Right lung (tissue), 5 donors: ENCODE measurements around the gene FTCD. TPM values are rescaled to one million over a fixed set of nuclear protein-coding genes. Genes with fewer than 3 reads are reported as not detected.
"Not testable (repeated sequence)": the region's sequence is repeated elsewhere in the genome, so short reads cannot be mapped to it uniquely, and the experiment has no call there.

Experiments used
- DNase-seq, 2 donors: peaks; one replicate each; pipeline ENCODE4 v3.0.0-alpha.2; 2013
- polyA plus RNA-seq, 5 donors: library from polyadenylated mRNA; unstranded; fragments of 120-200 nt; gene quantifications; one replicate each; pipeline versions ENCODE4 v1.2.1 to v1.2.3, GENCODE V29; 2013; ENCODE audit warnings: inconsistent platforms in 1 of 5, low replicate concordance in 1 of 5; ENCODE audit not compliant: insufficient read length in 5 of 5, insufficient read depth in 1 of 5

The FTCD gene
- polyA plus RNA-seq, 5 donors, result 1.2 to 2.4 (median 1.8) TPM

DNA sequence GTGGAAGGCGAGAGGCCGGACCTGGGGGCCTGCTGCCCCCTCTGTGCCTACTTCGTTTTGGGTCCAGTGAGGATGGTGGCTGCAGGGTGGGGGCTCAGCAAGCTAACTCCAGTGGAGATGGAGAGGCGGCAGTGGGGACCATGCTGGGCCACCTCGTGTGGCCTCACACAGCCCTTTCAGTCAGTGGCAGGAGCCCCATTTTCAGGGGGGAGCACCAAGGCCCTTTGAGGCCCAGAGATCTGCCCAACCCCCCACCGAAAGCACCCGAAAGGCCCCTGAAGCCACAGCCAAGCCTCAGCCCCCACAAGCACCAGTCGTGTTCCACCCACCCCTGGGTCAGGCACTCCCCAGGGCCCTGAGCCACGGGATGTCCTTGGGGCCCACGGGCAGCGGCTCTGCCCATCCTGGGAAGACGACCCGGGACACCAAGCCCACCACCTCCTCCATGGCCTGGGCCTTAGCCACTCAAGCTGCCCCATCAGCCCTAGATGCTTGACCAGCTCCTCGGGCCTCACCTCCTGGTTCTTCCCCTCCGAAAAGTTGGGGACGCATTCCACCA is 345 bp downstream of the FTCD start:
- no peak for DNase-seq

DNA sequence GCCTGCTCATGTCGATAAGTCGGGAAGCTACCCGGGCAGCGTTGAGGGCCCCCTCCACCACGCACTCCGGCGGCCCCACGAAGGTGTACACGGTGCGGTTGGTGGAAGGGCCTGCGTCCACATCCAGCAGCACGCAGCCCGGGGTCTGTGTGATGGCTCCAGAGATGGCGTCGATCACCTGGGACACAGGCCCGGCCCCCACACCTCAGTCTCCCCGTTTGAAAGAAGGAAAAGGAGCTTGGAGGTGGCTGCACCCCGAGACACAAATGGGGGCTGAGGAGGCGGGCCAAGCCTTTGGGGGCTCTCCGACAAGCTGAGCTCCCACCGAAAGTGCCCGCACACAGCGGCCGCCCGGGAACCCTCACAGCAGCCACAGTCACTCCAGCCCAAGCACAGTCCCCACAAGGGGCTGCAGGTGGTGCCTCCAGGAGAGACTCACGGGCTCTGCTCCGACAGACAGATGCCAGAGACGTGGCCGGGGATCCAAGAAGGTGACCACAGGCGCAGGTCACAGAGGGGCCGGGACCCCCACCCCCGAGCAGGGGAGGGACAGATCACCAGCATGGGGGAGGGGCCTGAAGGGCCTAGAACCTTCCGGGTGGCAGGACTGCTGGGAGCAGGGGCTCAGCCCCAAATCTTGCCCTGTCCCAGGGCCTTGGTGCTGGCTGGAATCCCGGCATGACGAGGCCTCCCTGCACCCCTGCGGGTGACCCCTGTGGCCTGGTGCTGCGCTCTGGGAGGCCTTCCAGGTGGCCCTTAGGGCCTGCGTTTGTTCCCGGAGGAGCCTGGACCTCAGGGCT is 1.0 kb downstream of the FTCD start:
- DNase-seq, result no peak

DNA sequence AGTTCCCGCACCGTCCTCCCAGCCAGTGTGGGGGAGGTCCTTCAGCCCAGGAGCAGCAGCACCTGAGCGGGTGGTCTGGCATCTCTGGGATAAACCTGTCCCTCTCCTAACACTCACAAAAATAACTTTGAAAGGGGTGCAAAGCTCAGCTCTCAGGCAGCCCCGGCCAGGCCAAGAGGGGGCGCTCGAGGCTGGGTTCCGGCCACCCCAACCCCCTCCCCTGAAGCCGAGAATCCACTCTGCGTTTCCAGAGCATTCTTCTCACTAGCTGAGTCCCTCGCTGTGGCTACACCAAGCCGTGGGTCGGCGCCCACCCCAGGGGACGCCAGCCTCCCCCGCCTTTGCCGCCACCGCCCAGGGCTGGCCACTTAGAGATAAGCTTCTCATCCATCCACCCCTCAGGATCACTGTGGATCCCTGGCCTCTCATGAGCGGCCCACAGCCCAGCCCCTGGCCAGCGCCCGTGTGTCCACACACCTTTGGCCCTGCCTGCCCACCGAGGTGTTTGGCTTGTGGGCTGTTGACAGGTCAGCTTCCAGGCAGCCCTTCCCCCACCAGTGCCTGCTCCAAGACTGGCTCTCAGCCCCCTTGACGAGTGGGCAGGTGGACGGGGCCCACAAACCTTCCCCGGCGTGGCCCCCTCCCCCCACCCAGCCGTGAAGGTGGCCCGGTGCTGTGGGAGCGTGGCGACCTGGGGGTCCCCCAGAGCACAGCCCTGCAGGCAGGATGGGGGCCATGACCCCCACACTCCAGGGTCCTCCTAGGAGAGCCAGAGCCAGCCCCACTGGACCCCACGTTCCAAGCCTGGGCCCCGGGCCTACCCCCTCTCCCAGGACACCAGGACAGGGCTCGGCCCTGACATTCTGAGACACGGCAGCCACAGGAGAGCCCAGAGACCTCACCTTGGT is 1.9 kb downstream of the FTCD start:
- DNase-seq, result peak; percentile 44 to 48

DNA sequence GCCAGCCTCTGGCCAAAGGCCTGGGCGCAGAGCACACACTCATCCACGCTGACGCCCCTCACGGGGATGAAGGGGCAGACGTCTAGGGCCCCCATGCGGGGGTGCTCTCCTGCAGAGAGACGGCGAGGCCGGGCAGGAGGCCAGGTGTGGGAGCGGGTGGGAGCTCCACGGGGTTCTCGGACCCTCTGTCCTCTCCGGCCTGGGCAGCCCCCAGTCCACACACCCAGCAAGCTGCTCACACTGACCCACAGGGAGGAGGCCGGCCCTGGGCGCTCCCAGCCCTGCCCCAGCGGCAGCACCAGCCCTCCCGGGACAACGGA is 2.5 kb downstream of the FTCD start:
- no peak for DNase-seq

DNA sequence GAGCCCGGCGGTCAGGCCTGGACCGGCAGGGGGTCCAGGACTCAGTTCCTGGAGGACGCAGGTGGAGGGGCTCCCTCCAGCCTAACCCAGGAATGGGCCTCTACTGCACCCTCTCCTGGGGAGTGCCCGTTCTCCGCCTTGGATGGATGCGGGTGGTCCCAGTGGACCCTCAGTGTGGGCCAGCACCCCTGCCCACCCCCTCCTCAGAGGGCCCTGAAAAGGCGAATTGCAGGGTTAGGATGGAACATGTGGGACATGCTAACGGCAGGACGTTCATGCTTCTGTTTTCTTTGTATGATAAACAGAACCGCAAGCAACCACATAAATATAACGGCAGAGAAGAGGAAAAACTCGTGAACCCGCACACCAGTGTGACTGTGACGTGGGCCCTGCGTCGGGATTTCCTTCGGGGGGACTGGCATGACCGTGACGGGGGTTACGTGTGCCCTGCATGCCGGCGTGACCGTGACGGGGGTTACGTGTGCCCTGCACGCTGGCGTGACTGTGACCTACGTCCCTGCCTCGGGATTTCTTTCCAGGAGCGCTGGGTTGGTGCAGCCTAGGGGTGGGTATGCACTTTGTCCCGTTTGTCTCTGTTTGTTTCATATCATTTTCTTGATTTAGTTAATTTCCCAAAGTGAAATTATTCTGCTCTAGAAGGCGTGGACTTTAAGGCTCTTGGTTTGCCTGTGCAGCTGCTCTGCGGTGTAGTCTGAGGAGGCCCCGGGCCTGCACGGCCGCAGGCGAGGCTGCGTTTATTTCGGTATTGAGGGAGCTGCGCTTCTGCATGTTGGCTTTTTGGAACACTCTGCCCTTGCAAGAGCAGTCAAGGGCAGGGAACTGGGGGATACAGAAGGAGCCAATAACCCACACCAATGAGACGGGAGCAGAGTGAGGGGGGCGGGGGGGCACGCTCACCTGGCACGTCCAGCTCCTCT is 3.1 kb downstream of the FTCD start:
- no peak for DNase-seq

DNA sequence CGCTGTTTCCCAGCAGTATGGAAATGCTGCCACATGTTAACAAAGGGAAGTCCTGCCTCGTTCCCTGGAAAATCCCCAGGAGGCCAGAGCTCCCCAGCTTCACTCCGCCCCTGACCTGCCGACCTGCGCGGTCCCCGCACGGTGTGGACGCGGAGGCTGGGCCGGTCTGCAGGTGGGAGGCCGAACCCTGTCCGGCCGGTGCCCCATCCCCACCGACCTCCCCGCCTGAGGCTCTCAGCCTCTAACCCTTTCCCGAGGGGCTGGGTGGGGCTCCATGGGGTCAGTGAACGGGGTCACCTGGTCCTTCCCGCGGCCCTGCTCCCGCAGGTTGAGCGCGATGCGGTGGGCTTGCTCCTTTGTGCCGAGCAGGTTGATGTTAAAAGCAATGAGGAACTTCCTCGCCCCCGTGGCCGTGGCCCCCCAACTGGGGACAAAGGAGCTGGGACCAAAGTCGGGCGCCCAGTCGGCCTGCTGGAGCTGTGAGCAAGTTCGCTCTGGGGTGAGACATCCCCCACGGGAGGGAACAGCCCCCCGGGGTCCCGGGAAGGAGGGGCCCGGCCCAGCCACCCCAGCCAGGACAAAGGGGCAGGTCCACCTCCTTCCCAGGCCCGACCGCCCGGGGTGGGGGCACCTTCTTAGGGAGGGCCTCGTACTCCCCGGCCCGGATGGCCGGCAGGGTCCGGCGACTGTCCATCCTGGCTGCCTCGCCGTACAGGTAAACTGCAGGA is 4.0 kb downstream of the FTCD start:
- no peak for DNase-seq

DNA sequence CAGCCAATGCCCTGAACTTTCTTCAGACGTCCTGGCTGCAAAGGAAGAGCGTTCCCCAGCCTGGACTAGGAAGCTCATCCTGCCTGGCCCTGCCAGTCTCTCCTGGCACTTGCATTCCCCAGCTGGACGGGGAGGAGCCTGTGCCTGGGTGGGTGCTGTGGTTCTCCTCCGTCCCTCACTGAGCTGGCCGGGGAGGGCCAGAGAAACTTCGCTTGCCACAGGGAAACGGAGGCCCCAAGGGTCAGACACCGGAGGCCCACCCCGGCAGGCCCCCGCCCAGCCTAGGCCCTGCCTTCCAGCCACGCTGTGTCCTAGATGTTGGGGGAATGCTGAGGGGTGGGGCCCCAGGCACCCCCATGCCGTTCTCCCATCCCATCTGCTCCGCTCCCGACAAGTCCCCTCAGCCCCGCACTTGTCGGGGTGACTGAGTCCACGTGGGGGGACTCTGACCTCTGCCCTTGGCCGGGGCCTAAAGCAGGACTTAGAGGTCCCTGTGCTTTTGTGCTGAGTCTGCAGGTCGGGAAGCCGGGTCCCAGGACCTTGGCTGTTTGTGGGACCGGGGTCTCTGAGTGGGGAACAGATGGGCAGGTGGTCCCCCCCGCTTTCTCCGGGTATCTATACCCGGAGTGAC is 4.8 kb downstream of the FTCD start:
- no peak for DNase-seq

DNA sequence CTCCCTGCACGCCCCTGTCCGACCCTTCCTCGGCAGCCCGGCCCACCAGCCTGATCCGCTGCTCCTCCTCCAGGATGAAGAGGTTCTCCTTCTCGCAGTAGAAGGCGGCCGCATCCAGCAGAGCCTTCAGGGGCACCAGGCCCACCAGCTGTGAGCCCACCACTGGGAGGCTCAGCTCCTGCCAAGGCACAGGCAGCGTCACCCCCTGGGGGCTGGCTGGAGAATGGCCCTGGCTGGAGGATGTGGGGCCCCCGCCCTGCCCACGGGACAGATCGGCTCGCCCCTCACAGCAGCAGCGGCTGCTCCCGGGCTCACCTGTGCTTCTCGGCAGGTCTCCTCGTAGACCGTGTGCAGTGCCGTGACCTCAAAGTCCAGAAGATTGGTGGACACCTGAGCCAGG is 5.3 kb downstream of the FTCD start:
- no peak for DNase-seq

DNA sequence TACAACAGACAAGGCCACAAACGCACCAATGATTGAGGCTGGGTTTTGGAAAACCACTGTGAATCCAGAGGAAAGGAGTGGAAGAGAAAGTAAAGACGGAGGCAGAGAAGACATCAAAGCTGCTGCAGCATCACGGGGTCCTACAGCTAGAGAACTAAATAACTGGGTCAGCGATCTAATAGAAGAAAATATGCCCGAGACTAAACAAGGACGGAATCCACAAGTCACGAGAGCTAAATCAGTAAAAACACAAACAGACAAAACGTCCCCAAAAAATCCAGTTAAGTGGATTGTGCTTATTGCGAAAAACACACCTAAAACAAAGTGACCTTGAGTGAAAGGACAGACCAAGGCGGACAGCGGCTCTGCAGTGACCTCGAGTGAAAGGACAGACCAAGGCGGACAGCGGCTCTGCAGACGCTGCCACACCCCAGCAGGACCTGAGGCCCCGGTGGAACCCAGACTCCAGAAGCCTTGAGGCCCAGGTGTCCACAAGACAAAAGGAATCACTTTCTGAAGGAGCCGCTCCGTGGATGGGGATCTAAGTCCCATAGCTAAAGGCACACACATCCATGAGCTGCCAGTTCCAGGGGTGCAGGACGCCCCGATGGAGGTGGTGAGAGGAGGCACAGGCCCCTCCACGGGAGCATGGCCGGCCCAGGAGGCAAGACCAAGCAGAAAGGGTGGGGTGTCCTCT is 6.0 kb downstream of the FTCD start:
- no peak for DNase-seq

DNA sequence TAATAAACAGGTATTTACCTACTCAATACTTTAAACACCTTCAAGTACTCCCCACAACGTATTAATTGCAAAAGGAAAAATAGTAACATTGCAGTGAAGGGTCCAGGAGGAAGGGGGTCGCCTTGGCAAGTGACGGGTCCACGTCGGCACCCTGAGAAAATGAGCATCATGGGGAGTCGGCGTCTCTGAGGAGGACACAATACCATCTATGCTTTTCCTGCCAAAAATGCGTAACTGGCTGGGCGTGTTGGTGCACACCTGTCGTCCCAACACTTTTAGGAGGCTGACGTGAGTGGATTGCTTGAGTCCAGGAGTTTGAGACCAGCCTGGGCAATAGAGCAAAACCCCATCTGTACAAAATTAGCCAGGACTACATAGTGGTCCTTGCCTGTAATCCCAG is 7.3 kb downstream of the FTCD start:
- no peak for DNase-seq

DNA sequence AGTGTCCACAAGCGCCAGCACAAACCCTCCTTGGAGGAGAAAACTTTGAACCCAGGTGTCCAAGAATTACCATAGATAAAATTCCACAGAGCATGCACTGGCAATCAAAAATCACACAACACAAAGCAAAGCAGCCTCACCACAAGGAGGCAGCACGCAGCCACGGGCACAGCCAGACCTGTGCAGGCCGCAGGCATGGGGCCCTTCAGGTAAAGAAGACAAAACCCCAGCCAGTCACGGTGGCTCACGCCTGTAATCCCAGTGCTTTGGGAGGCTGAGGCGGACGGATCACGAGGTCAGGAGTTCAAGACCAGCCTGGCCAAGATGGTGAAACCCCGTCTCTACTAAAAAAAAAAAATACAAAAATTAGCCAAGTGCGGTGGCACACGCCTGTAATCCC is 8.0 kb downstream of the FTCD start:
- DNase-seq, result not testable (repeated sequence)

DNA sequence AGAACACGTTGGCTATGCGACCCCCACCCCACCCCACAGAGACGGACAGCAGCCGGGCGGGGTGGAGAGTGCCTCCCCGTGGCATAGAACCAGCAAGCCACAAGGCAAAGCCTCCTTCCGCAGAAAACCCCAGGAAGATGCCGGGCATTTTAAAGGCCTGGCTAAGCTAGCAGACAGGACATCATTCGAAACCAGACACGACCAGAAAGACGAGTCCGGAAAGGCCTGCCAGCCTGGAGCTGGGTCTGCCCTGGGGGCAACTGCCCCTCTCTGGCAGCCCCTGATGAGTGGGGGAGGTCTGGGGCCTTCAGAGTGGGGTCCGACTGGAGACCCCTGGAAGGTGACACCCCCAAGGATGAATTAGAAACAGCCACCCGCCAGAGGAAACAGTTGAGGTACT is 8.5 kb downstream of the FTCD start:
- no peak for DNase-seq

DNA sequence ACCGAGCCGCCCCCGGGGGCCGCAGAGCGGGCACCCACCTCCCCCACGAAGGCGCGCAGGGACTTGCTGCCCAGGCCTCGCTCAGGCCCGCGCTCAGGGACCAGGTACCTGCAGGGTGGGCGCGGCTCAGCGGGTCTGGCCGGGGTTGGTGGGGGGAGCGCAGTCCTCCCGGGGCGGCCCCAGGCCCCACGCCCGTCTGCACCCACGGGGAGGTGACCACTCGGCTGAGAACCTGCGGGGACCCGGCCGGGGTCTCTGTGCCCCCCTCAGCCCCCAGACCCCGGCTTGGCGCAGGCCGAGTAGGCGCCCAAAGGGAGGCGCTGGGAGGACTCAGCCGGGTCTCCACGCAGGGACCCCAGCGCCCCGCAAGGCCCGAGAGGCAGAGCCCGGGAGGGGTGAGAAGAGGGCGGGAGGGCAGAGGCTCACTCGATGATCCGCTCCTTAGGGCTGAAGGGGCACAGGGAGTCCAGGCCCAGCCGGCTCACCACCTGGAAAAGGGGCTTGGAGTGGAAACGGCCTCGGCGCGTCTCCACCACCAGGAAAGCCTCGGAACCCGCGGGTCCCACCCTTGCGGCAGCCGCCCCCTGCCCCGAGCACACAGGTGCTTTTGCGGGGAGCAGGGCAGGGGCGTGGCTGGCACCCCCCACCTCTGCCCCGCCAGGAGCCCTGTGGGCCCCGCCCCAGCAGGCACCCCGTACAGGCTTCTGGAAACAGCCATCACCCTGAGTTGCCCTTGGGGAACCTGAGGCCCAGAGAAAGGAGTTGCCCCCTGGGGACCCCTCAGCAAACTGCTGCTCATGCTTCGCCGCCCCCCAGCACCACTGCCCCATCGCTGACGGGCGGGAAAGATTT is 9.3 kb downstream of the FTCD start:
- no peak for DNase-seq

DNA sequence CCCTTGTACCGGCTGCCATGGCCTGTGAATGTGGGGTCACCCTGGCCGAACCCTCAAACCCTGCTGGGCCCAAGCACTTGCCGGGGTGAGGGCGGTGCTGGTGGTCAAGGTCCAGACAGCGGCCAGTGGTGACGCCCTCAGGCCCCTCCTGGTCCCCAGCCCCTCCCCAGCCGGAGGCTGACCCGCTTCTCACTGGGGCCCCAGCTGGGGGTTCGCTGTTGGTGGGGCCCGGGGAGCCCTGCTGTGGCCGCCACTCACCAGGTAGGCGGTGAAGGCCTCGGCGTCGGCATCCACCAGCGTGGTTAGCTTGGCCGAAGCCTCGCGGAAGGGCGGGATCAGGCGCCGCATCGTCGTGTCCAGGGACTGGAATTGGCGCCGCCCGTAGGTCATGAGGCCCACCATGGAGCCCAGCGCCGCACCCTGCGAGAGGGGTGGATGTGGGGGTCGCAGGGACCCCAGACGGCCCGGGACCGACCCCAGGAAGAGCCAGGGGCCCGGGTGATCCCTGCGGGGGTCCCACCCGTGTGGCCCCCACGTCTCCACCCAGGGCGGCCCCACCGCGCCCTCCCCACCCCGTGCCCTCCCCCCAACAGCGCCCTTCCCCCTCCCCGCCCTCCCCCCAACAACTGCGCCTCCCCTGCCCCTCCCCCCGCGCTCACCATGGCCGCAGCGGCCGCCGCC is 10.1 kb downstream of the FTCD start:
- no peak for DNase-seq

DNA sequence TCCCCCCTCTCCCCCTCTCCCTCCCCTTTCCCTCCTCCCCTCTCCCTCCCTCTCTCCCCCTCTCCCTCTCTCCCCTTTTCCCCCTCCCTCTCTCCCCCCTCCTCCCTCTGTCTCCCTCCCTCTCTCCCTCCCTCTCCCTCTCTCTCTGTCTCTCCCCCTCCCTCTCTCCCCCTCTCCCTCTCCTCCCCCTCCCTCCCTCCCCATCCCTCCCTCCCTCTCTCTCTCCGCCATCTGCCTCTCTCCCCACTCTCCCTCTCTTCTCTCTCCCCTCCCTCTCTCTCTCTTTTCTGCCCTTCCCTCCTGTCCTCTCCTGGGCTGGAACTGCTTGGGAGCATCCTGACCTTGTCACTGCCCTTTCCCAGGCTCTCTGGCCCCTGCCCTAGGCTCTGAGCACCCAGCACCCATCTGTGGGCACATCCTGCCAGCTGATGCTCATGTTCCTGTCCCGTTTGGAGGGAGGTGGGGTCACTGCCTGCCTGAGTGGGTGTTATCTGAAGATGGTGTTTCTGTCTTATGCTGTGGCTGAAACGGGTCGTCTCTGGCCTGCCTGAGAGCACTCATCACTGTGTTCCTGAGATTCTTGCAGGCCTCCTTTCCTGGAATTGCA is 10.8 kb downstream of the FTCD start:
- no peak for DNase-seq

DNA sequence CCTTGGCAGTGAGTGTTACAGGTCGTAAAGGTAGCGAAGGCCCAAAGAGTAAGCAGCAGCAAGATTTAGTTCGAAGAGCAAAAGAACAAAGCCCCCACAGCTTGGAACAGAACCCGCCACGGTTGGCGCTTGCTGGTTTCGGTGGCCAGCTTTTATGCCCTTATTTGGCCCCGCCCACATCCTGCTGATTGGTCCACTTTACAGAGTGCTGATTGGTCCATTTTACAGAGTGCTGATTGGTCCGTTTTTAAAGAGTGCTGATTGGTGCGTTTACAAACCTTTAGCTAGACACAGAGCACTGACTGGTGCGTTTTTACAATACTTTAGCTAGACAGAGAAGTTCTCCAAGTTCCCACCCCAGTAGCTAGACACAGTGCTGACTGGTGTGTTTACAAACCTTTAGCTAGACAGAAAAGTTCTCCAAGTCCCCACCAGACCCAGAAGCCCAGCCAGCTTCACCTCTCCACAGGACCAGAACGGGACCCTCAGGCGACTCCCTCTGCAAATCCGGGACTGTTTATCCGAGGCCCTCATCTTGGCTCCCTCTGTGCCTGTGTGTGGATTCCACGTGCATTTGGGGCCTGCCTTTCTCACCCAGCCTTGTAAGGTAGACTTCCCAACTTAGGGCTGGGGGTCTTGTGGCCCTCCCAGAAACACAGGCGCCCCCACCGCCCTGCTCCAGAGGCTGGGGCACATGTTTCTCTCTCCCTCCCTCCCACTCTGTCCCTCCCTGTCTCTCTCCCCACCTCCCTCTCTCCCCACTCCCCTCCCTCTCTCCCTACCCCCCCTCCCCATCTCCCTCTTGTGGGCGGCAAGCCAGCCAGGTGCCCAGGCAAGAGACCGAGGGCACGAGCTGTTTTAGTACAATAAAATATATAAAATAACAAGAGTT is 12.6 kb downstream of the FTCD start:
- no peak for DNase-seq
